Ishikawa (cell line): ENCODE measurements around the gene GJA4.

Source experiments
- CEBPB ChIP-seq: IDR thresholded peaks from 2 replicates; pipeline ENCODE4 v1.6.1; 2012
- CREB1 ChIP-seq: IDR thresholded peaks from 2 replicates; pipeline ENCODE4 v1.6.1; 2012; ENCODE audit warnings: low read depth
- EGR1 ChIP-seq: IDR thresholded peaks from 2 replicates; pipeline ENCODE4 v1.6.1; 2012
- EP300 ChIP-seq: IDR thresholded peaks from 2 replicates; pipeline ENCODE4 v1.6.1; 2012; ENCODE audit warnings: borderline replicate concordance
- FOXM1 ChIP-seq: IDR thresholded peaks from 2 replicates; pipeline ENCODE4 v1.6.1; 2012; ENCODE audit warnings: low read depth, borderline replicate concordance
- NFIC ChIP-seq: IDR thresholded peaks from 2 replicates; pipeline ENCODE4 v1.6.1; 2012
- RAD21 ChIP-seq: IDR thresholded peaks from 2 replicates; pipeline ENCODE4 v1.6.1; 2012; ENCODE audit warnings: low read depth
- TAF1 ChIP-seq: IDR thresholded peaks from 2 replicates; pipeline ENCODE4 v1.6.1; 2012; ENCODE audit warnings: low read depth, mild to moderate bottlenecking
- TCF12 ChIP-seq: IDR thresholded peaks from 2 replicates; pipeline ENCODE4 v1.6.1; 2012; ENCODE audit warnings: low read depth
- TEAD4 ChIP-seq: IDR thresholded peaks from 2 replicates; pipeline ENCODE4 v1.6.1; 2012
- USF1 ChIP-seq: IDR thresholded peaks from 2 replicates; pipeline ENCODE4 v1.6.1; 2012
- YY1 ChIP-seq: IDR thresholded peaks from 2 replicates; pipeline ENCODE4 v1.6.1; 2012; ENCODE audit warnings: low read depth
- ZBTB7A ChIP-seq: IDR thresholded peaks from 2 replicates; pipeline ENCODE4 v1.6.1; 2012; ENCODE audit warnings: low read depth
- TF ChIP-seq, protein P1 (sequence below): IDR thresholded peaks from 2 replicates; pipeline ENCODE4 v1.6.1; 2012; ENCODE audit warnings: low read depth, mild to moderate bottlenecking
- TF ChIP-seq, protein P2 (sequence below): IDR thresholded peaks from 2 replicates; pipeline ENCODE4 v1.6.1; 2012

The GJA4 gene

DNA sequence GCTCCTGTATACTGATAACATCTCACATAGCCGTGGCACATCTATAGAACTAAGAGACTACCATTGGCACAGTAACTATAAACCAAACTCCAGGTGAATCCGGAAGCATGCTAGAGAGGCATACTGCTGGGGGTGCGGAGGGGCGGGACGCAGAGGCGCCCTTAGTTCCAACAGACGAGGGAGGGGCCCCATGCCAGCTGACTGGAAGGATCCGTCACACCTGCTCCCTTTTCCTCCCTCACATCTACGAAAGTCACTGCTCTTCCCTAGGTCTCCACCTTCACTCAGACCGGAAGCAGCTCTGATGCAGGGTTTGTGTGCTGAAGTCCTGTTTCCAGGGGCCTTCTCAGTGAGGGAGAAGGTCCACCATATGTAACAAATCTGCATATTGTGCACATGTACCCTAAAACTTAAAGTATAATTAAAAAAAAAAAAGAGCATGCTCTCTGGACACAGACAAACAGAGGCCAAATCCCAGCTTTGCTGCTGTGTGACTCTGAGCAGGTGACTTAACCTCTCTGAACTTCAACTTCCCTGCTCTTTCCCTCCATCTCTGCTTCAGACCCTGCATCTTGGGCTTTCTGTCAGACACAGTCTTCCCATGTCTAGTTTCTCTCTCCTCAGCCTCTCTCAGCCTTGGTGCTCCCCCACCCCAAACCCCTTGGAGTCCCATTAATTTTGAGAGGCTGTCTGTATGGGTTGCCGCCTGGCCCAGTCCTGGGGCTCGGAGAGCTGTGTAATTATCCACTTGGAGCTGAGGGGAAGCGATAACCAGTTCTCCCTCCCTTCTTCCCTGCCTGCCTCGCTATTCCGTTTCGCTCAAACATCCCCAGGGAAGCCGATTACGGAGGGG, 45.8 kb upstream of the GJA4 start:
- no peak for TF ChIP-seq EP300
- no peak for TF ChIP-seq TAF1
- TF ChIP-seq TEAD4 = no peak
- TF ChIP-seq RAD21 = no peak
- TF ChIP-seq USF1 = no peak
- no peak for TF ChIP-seq NFIC
- TF ChIP-seq, protein P1, sequence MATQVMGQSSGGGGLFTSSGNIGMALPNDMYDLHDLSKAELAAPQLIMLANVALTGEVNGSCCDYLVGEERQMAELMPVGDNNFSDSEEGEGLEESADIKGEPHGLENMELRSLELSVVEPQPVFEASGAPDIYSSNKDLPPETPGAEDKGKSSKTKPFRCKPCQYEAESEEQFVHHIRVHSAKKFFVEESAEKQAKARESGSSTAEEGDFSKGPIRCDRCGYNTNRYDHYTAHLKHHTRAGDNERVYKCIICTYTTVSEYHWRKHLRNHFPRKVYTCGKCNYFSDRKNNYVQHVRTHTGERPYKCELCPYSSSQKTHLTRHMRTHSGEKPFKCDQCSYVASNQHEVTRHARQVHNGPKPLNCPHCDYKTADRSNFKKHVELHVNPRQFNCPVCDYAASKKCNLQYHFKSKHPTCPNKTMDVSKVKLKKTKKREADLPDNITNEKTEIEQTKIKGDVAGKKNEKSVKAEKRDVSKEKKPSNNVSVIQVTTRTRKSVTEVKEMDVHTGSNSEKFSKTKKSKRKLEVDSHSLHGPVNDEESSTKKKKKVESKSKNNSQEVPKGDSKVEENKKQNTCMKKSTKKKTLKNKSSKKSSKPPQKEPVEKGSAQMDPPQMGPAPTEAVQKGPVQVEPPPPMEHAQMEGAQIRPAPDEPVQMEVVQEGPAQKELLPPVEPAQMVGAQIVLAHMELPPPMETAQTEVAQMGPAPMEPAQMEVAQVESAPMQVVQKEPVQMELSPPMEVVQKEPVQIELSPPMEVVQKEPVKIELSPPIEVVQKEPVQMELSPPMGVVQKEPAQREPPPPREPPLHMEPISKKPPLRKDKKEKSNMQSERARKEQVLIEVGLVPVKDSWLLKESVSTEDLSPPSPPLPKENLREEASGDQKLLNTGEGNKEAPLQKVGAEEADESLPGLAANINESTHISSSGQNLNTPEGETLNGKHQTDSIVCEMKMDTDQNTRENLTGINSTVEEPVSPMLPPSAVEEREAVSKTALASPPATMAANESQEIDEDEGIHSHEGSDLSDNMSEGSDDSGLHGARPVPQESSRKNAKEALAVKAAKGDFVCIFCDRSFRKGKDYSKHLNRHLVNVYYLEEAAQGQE = no peak
- TF ChIP-seq, protein P2, sequence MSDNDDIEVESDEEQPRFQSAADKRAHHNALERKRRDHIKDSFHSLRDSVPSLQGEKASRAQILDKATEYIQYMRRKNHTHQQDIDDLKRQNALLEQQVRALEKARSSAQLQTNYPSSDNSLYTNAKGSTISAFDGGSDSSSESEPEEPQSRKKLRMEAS = no peak
- TF ChIP-seq CREB1 = no peak
- TF ChIP-seq ZBTB7A = no peak
- TF ChIP-seq CEBPB = no peak
- TF ChIP-seq TCF12 = no peak
- no peak for TF ChIP-seq YY1
- TF ChIP-seq FOXM1 = no peak

DNA sequence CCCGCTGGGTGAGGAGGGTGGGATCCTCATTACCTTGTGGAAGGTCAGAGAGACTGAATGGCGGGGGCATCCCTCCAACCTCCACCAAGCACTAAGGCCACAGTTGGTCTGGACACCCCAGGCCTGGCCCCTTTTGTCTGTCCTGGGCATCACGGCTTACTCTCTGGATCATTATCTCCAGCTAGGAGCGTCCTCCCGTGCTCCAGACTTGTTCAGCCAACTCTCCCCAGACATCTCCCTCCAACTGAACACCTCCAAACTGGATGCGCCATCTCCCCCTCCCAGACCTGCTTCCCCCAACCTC, 45.2 kb upstream of the GJA4 start:
- TF ChIP-seq TCF12 = no peak
- no peak for TF ChIP-seq RAD21
- no peak for TF ChIP-seq ZBTB7A
- TF ChIP-seq CEBPB = no peak
- no peak for TF ChIP-seq CREB1
- no peak for TF ChIP-seq EGR1
- TF ChIP-seq TEAD4 = no peak
- TF ChIP-seq, protein P1 = no peak
- TF ChIP-seq EP300 = no peak

GRCh38 chr1:34749992-34750391, 42.8 kb upstream of the GJA4 start:
- TF ChIP-seq CREB1 (no peak), EGR1 (no peak), NFIC (no peak), FOXM1 (no peak), RAD21 (no peak), ZBTB7A (no peak), TEAD4 (no peak), EP300 (no peak), CEBPB (no peak), TAF1 (no peak), USF1 (no peak)
- TF ChIP-seq, protein P2 = no peak
- TF ChIP-seq, protein P1 = no peak

- TF ChIP-seq USF1 = no peak
- TF ChIP-seq NFIC = no peak
- no peak for TF ChIP-seq FOXM1
- TF ChIP-seq, protein P1 = no peak
- TF ChIP-seq ZBTB7A = no peak
- TF ChIP-seq, protein P2 = no peak
- TF ChIP-seq YY1 = no peak
- TF ChIP-seq TAF1 = no peak
- TF ChIP-seq EP300 = no peak
- no peak for TF ChIP-seq TEAD4
- no peak for TF ChIP-seq RAD21
- no peak for TF ChIP-seq TCF12
- no peak for TF ChIP-seq CEBPB
- TF ChIP-seq CREB1 = no peak
- TF ChIP-seq EGR1 = no peak
These were observed 42.2 kb upstream of the GJA4 start for GRCh38 chr1:34750610-34751009.
